Trophoblast cell (in vitro differentiated cells and primary cell): Measurements from ENCODE around the gene PURB.
"Not testable (repeated sequence)": the region's sequence is repeated elsewhere in the genome, so short reads cannot be mapped to it uniquely, and the experiment has no call there.

Source experiments
- DNase-seq, 2 donors: peaks; one replicate each; pipeline ENCODE4 v3.0.0-alpha.2; 2016
- H2AFZ ChIP-seq: 2 replicates; pipeline ENCODE4 v1.6.1; 2013; ENCODE audit warnings: low read length, moderate library complexity, mild to moderate bottlenecking; ENCODE audit not compliant: insufficient read depth, poor library complexity
- H2AK5ac ChIP-seq: 2 replicates; pipeline ENCODE4 v1.6.1; 2013; ENCODE audit warnings: mild to moderate bottlenecking, low read length
- H2BK120ac ChIP-seq: 2 replicates; pipeline ENCODE4 v1.6.1; 2013; ENCODE audit warnings: low read length, mild to moderate bottlenecking, moderate library complexity; ENCODE audit not compliant: insufficient read depth, poor library complexity
- H2BK12ac ChIP-seq: 2 replicates; pipeline ENCODE4 v1.6.1; 2013; ENCODE audit warnings: mild to moderate bottlenecking, low read length, moderate library complexity
- H2BK5ac ChIP-seq: 2 replicates; pipeline ENCODE4 v1.6.1; 2013; ENCODE audit warnings: low read length, low read depth, moderate library complexity, mild to moderate bottlenecking; ENCODE audit not compliant: poor library complexity
- H3K14ac ChIP-seq: 2 replicates; pipeline ENCODE4 v1.6.1; 2013; ENCODE audit warnings: mild to moderate bottlenecking, low read length
- H3K18ac ChIP-seq: 2 replicates; pipeline ENCODE4 v1.6.1; 2013; ENCODE audit warnings: mild to moderate bottlenecking, low read length
- H3K23ac ChIP-seq: 2 replicates; pipeline ENCODE4 v1.6.1; 2013; ENCODE audit warnings: low read length
- H3K27ac ChIP-seq: 2 replicates; pipeline ENCODE4 v1.5.1; 2013; ENCODE audit warnings: low read depth, mild to moderate bottlenecking, inconsistent platforms, low read length, moderate library complexity
- H3K27me3 ChIP-seq: 2 replicates; pipeline ENCODE4 v1.6.1; 2013; ENCODE audit warnings: inconsistent platforms, mild to moderate bottlenecking, low read length, moderate library complexity; ENCODE audit not compliant: insufficient read depth
- H3K36me3 ChIP-seq, 2 experiments: 1 replicate in 1 of 2; 2 replicates in 1 of 2; pipeline ENCODE4 v1.6.1; 2013; ENCODE audit warnings: low read length in 2 of 2, mild to moderate bottlenecking in 2 of 2, moderate library complexity in 1 of 2; ENCODE audit not compliant: insufficient read depth in 2 of 2, control insufficient read depth in 1 of 2
- H3K4ac ChIP-seq: 2 replicates; pipeline ENCODE4 v1.6.1; 2013; ENCODE audit warnings: low read depth, mild to moderate bottlenecking, low read length, moderate library complexity
- H3K4me1 ChIP-seq, 2 experiments: 1 replicate in 1 of 2; 2 replicates in 1 of 2; pipeline ENCODE4 v1.6.1; 2013; ENCODE audit warnings: low read length in 2 of 2, mild to moderate bottlenecking in 2 of 2, moderate library complexity in 1 of 2; ENCODE audit not compliant: insufficient read depth in 2 of 2, control insufficient read depth in 1 of 2
- H3K4me2 ChIP-seq: 2 replicates; pipeline ENCODE4 v1.6.1; 2013; ENCODE audit warnings: inconsistent platforms, mild to moderate bottlenecking, low read length, moderate library complexity
- H3K4me3 ChIP-seq: 2 replicates; pipeline ENCODE4 v1.5.1; 2013; ENCODE audit warnings: mild to moderate bottlenecking, low read depth, low read length, inconsistent platforms
- H3K79me1 ChIP-seq: one replicate; pipeline ENCODE4 v1.6.1; 2013; ENCODE audit warnings: low read length
- H3K79me2 ChIP-seq: 2 replicates; pipeline ENCODE4 v1.6.1; 2013; ENCODE audit warnings: low read length, mild to moderate bottlenecking; ENCODE audit not compliant: control insufficient read depth, insufficient read depth, poor library complexity
- H3K9ac ChIP-seq: 2 replicates; pipeline ENCODE4 v1.6.1; 2013; ENCODE audit warnings: mild to moderate bottlenecking, low read length
- H3K9me3 ChIP-seq: 2 replicates; pipeline ENCODE4 v1.6.1; 2013; ENCODE audit warnings: low read depth, mild to moderate bottlenecking, control low read depth, inconsistent platforms, low read length; ENCODE audit not compliant: insufficient read depth
- H4K12ac ChIP-seq: 2 replicates; pipeline ENCODE4 v1.6.1; 2013; ENCODE audit warnings: low read depth, mild to moderate bottlenecking, low read length, moderate library complexity
- H4K8ac ChIP-seq: 2 replicates; pipeline ENCODE4 v1.6.1; 2013; ENCODE audit warnings: low read depth, mild to moderate bottlenecking, low read length, moderate library complexity
- H4K91ac ChIP-seq: one replicate; pipeline ENCODE4 v1.6.1; 2013; ENCODE audit warnings: low read depth, mild to moderate bottlenecking, low read length, moderate library complexity
- WGBS: extraction: QIAGEN DNeasy Blood & Tissue Kit; methylation state at CpG from one replicate; pipeline ENCODE4 v1.1.7; 2013; ENCODE audit warnings: missing lambda C conversion rate; ENCODE audit not compliant: insufficient read length, insufficient coverage; ENCODE audit errors: extremely low coverage; 5-methylcytosine and 5-hydroxymethylcytosine counted together

The PURB gene

DNA sequence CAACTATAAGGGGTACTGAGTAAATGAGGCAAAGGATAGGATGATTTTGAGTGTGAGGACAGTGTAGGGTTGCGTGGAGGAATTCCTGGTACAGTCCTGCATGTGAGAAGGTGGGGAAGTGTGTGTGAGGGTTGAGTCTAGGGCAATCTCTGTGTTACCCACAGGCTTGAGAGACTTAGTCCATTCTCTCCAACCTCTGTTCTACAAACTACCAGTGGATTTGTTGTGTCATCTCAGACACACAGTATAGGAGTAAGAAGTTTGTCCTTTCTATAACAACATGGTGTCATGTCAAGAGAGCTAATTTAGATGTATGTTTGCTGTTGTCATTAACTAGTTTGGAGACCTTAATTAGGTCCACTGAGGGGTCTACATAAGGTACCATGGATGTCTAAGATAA is 12.5 kb downstream of the PURB start:
- Histone ChIP-seq H2BK5ac (no peak overlapping the region), H3K9ac (no peak overlapping the region), H2AFZ (no peak overlapping the region), H3K14ac (no peak overlapping the region), H3K4ac (no peak overlapping the region), H3K9me3 (peaks cover 9% of the 10 kb centered on the region), H3K79me1 (no peaks in the 10 kb centered on the region), H3K79me2 (no peaks in the 10 kb centered on the region), H4K12ac (no peak overlapping the region), H2AK5ac (no peak overlapping the region), H4K8ac (no peak overlapping the region), H3K36me3 (no peaks in the 10 kb centered on the region), H3K23ac (no peak overlapping the region), H3K27ac (no peak overlapping the region), H4K91ac (no peak overlapping the region), H3K4me2 (no peak overlapping the region), H3K18ac (no peak overlapping the region), H3K4me1 (no peaks in the 10 kb centered on the region), H2BK12ac (no peak overlapping the region), H3K4me3 (no peak overlapping the region), H2BK120ac (no peak overlapping the region), H3K27me3 (no peaks in the 10 kb centered on the region)
- WGBS: no CpG with 5 or more reads among the region's 1 CpG
- DNase-seq: no peak

DNA sequence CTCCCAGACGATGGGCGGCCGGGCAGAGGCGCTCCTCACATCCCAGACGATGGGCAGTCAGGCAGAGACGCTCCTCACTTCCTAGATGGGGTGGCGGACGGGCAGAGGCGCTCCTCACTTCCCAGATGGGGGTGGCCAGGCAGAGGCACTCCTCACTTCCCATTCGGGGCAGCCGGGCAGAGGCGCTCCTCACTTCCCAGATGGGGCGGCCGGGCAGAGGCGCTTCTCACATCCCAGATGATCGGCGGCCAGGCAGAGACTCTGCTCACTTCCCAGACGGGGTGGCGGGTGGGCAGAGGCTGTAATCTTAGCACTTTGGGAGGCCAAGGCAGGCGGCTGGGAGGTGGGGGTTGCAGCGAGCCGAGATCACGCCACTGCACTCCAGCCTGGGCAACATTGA is 13.4 kb downstream of the PURB start:
- not testable (repeated sequence) for H2BK120ac ChIP-seq, H2BK5ac ChIP-seq, H3K4me2 ChIP-seq, H3K18ac ChIP-seq, H3K9me3 ChIP-seq, H2BK12ac ChIP-seq, H3K79me2 ChIP-seq, H3K36me3 ChIP-seq, H4K12ac ChIP-seq, H4K91ac ChIP-seq, DNase-seq, H3K27ac ChIP-seq, H3K14ac ChIP-seq, H3K9ac ChIP-seq, H3K4me3 ChIP-seq, H2AFZ ChIP-seq, H3K79me1 ChIP-seq, H3K4ac ChIP-seq, H3K27me3 ChIP-seq, H2AK5ac ChIP-seq, H4K8ac ChIP-seq, H3K4me1 ChIP-seq, H3K23ac ChIP-seq
- WGBS: no CpG with 5 or more reads among the region's 23 CpGs

DNA sequence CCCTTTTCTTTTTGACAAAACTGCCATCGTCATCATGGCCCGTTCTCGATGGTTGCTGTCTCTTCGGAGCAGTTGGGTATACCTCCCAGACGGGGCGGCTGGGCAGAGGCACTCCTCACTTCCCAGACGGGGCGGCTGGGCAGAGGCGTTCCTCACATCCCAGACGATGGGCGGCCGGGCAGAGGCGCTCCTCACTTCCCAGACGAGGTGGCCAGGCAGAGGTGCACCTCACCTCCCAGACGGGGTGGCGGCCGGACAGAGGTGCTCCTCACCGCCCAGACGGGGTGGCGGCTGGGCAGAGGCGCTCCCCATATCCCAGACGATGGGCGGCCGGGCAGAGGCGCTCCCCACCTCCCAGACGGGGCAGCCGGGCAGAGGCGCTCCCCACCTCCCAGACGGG is 14.6 kb downstream of the PURB start:
- not testable (repeated sequence) for H2BK5ac ChIP-seq, H4K8ac ChIP-seq, DNase-seq, H3K23ac ChIP-seq, H3K9ac ChIP-seq, H3K27me3 ChIP-seq, H3K27ac ChIP-seq, H3K4me3 ChIP-seq, H3K4me1 ChIP-seq, H3K18ac ChIP-seq, H2BK12ac ChIP-seq, H3K4me2 ChIP-seq, H2AK5ac ChIP-seq, H4K91ac ChIP-seq, H4K12ac ChIP-seq, H2AFZ ChIP-seq, H3K36me3 ChIP-seq, H3K14ac ChIP-seq, H3K79me1 ChIP-seq, H3K9me3 ChIP-seq, H3K79me2 ChIP-seq, H3K4ac ChIP-seq, H2BK120ac ChIP-seq
- no CpG with 5 or more reads among the region's 29 CpGs for WGBS

- H3K9ac ChIP-seq, H3K79me2 ChIP-seq, H2BK5ac ChIP-seq, H3K79me1 ChIP-seq, H4K91ac ChIP-seq, H3K14ac ChIP-seq, H3K27me3 ChIP-seq, H4K12ac ChIP-seq, H3K4me3 ChIP-seq, H2AK5ac ChIP-seq, H3K4me1 ChIP-seq, H4K8ac ChIP-seq, H3K9me3 ChIP-seq, H3K18ac ChIP-seq, H2AFZ ChIP-seq, DNase-seq, H2BK120ac ChIP-seq, H3K4ac ChIP-seq, H3K36me3 ChIP-seq, H3K4me2 ChIP-seq, H2BK12ac ChIP-seq, H3K27ac ChIP-seq, H3K23ac ChIP-seq: not testable (repeated sequence)
- no CpG with 5 or more reads among the region's 3 CpGs for WGBS
Observed at GRCh38 chr7:44870336-44870735, 15.0 kb downstream of the PURB start.
